AG10803 (cell line): Measurements from ENCODE around the gene CCDC187.
"Not testable (repeated sequence)": the region's sequence is repeated elsewhere in the genome, so short reads cannot be mapped to it uniquely, and the experiment has no call there.

Experiments used
- DNase-seq: peaks from one replicate; pipeline ENCODE4 v3.0.0; 2010; ENCODE audit warnings: low read depth
- H3K4me3 ChIP-seq: 2 replicates; pipeline ENCODE4 v1.5.1; 2011; ENCODE audit warnings: mild to moderate bottlenecking, low read length, control low read depth
- CTCF ChIP-seq: conservative IDR thresholded peaks from 2 replicates; pipeline ENCODE4 v1.5.1; 2011; ENCODE audit warnings: mild to moderate bottlenecking, low read length, control low read depth, inconsistent platforms

CCDC187 gene

GRCh38 chr9:136303825-136304416 is at the start of gene CCDC187:
CCDC187 (minus strand) TSS chr9:136304094; CDS start chr9:136303830, 264 bp downstream.
- no peak within 1 kb of the TSS for H3K4me3 ChIP-seq
- TF ChIP-seq CTCF: no peak
- no peak for DNase-seq

GRCh38 chr9:136353088-136353487 is 49.2 kb upstream of the CCDC187 start:
- DNase-seq: no peak
- H3K4me3 ChIP-seq: no peak overlapping the region
- TF ChIP-seq CTCF: no peak

GRCh38 chr9:136352682-136353081 is 48.8 kb upstream of the CCDC187 start:
- H3K4me3 ChIP-seq: no peak overlapping the region
- DNase-seq: no peak
- no peak for TF ChIP-seq CTCF

GRCh38 chr9:136351868-136352267 is 48.0 kb upstream of the CCDC187 start:
- DNase-seq, H3K4me3 ChIP-seq: not testable (repeated sequence)

- TF ChIP-seq CTCF: no peak
- no peak for DNase-seq
- H3K4me3 ChIP-seq: no peak overlapping the region
These were observed 47.4 kb upstream of the CCDC187 start for GRCh38 chr9:136351252-136351800.

- no peak for DNase-seq
- TF ChIP-seq CTCF: no peak
- H3K4me3 ChIP-seq: no peak overlapping the region
These were observed 45.7 kb upstream of the CCDC187 start for GRCh38 chr9:136349546-136349945.

GRCh38 chr9:136348691-136349090 is 44.8 kb upstream of the CCDC187 start:
- no peak for TF ChIP-seq CTCF
- H3K4me3 ChIP-seq: no peak overlapping the region
- DNase-seq: no peak
